Retinal pigment epithelial cell (primary cell): ENCODE measurements around the gene HCCS.

Source experiments
- DNase-seq: peaks from one replicate; pipeline ENCODE4 v3.0.0-alpha.2; 2010; ENCODE audit warnings: low read depth
- H3K4me3 ChIP-seq: 2 replicates; pipeline ENCODE4 v1.5.1; 2011; ENCODE audit warnings: mild to moderate bottlenecking, low read length, control low read depth, moderate library complexity
- TF ChIP-seq, protein P1 (sequence below): conservative IDR thresholded peaks from 2 replicates; pipeline ENCODE4 v1.5.1; 2011; ENCODE audit warnings: low read depth, low read length, control low read depth, inconsistent platforms

HCCS gene

DNA sequence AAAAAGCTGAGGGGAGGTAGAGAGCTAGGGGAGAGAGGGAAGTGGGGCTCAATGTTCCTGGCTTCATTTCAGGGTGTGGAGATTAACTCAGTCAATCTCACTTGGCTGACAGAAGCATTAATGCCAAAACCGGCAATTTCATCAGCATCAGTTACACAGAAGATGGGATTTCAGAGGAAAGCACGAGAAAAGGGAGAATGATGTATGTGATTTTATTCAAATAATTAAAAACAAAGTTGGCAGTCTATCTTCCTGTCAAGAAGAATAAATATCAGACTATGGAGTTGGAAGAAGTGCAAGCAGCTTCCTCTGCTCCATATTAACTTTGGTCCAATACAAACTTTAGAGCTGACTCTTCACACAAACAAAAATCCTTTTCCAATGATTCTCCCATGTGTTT, 29.6 kb upstream of the HCCS start:
- TF ChIP-seq, protein P1, sequence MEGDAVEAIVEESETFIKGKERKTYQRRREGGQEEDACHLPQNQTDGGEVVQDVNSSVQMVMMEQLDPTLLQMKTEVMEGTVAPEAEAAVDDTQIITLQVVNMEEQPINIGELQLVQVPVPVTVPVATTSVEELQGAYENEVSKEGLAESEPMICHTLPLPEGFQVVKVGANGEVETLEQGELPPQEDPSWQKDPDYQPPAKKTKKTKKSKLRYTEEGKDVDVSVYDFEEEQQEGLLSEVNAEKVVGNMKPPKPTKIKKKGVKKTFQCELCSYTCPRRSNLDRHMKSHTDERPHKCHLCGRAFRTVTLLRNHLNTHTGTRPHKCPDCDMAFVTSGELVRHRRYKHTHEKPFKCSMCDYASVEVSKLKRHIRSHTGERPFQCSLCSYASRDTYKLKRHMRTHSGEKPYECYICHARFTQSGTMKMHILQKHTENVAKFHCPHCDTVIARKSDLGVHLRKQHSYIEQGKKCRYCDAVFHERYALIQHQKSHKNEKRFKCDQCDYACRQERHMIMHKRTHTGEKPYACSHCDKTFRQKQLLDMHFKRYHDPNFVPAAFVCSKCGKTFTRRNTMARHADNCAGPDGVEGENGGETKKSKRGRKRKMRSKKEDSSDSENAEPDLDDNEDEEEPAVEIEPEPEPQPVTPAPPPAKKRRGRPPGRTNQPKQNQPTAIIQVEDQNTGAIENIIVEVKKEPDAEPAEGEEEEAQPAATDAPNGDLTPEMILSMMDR: no peak
- no peak for DNase-seq
- H3K4me3 ChIP-seq: no peak overlapping the region

GRCh38 chrX:11085305-11085704, 25.8 kb upstream of the HCCS start:
- DNase-seq: no peak
- TF ChIP-seq, protein P1: no peak

DNA sequence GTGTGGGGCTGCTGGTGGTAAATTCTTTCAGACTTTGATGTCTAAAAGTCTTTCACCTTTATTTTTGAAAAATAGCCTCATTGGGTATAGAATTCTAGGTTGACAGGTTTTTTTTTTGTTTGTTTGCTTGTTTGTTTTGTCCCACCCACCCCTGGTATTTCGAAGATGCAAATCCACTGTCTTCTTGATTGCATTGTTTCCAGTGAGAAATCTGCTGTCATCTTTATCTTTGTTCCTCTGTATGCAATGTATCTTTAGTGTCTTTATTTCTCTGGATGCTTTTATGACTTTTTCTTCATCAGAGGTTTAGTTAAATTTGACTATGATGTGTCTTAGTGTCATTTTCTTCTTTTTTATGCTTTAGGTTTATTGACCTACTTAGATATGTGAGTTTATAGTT, 21.3 kb upstream of the HCCS start:
- no peak for DNase-seq
- no peak overlapping the region for H3K4me3 ChIP-seq
- TF ChIP-seq, protein P1: no peak

More at GRCh38 chrX:11085305-11085704, 25.8 kb upstream of the HCCS start:
- no peak overlapping the region for H3K4me3 ChIP-seq

DNA sequence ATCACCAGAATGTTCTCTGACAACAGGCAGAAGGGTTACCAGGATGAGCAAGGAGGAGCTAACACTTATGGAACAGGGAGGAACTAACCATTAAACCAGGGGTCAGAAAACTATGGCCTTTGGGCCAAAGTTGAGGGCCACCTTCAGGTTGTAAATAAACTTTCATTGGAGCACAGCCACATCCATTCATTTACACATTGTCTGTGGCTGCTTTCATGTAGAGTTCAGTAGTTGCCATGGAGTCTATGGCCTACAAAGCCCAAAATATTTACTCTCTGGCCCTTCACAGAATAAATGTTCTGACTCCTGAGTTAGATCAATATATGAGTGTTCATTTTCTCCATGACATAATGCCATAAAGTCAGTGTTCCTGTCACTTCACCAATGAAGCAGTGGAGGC, 13.2 kb upstream of the HCCS start:
- H3K4me3 ChIP-seq: no peak overlapping the region
- TF ChIP-seq, protein P1: no peak
- no peak for DNase-seq

DNA sequence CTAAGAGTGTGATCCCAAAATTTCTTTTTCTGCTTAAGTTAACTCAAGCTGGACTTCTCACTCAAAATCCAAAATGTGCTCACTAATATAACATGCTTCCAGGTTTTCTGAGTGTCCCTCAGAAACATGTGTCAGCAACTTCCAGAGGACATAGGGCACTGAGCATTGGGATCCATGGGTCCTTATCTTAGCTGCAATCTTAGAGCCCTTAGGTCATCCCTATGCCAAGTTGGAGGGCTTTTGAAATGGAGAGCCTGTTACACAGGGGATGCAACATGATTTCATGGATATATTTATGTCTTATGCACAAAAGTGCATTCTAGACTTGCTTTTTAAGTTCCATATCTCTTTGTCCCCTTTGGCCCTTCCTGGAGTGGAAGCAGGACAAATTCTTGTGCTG, 11.7 kb upstream of the HCCS start:
- H3K4me3 ChIP-seq: no peak overlapping the region
- no peak for DNase-seq
- TF ChIP-seq, protein P1: no peak

DNA sequence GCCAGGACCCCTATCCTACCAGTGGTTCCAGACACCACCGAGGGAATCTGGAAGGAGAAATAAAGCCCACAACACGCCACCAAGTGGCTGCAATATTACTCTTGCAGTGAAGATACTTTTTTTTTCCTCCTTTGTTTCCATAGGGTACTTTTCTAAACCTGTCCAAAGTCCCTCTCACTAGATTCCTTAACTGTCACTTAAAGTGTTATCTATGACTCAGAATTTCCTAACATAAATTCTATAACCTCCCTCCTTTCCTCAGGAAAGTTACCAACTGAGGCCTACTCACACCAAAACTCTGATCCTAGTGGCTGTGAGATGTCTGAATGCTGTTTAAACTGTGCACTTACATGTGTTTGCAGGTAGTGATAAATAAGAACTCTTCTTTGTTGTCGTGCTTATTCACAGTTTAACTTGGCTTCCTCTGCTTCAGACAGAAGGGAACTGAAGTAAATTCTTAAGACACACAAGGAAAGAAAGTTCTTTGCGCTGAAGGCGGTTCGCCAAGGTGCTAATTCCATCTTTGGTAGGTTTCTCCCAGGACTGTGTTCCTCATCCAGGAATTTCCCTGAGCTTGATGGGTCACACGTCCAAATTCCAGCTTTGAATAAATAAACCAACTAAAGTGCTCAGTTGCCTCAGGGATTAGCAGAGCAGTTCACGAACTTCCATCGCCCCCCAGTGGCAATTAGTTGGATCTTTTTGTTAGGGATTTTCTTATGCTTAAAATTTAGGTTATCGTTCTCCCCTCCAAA, 10.7 kb upstream of the HCCS start:
- TF ChIP-seq, protein P1: peak; percentile 48
- peak; percentile 31 for DNase-seq
- no peak overlapping the region for H3K4me3 ChIP-seq

DNA sequence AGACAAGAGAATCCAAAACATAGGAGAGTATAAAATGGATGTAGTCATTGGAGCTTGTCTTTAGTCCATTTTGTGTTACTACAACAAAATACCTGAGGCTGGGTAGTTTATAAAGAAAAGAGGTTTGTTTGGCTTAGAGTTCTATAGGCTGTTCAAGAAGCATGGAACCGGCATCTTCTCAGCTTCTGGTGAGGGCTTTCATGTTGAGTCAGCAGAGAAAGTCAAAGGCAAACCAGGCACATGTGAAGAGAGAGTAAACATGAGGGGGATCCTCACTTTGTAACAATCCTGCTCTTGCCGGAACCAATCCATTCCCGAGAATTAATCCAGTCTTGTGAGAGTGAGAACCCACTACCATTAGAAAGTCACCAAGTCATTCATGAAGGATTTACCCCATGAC, 8.1 kb upstream of the HCCS start:
- H3K4me3 ChIP-seq: no peak overlapping the region
- TF ChIP-seq, protein P1: no peak
- no peak for DNase-seq
